Activated naive CD4-positive, alpha-beta T cell treated with anti-CD3 and anti-CD28 coated beads, Interleukin-2, amount 50 U/mL, for 72 hours (primary cell): ENCODE results near the gene GABRA4. TPM values are rescaled to one million over a fixed set of nuclear protein-coding genes. Genes with fewer than 3 reads are reported as not detected.
A peak's percentile ranks its signal among the peaks of the same experiment; 100 is the strongest.

Source experiments
- ATAC-seq, 2 donors: fragments of 150-1000 bp; cut with Tn5 transposase; 2 replicates each; pipeline ENCODE4 v1.10.0; 2021; ENCODE audit warnings: mild to moderate bottlenecking in 2 of 2, moderate library complexity in 2 of 2
- DNase-seq, 2 donors: peaks; one replicate each; pipeline ENCODE4 v3.0.0; 2021 to 2022; ENCODE audit warnings: low spot score in 2 of 2
- H3K27ac Mint-ChIP-seq, 2 donors: one replicate each; pipeline ENCODE4 v1.8.0; 2022; ENCODE audit warnings: mild to moderate bottlenecking in 2 of 2, mixed read lengths in 2 of 2
- H3K36me3 Mint-ChIP-seq, 2 donors: one replicate each; pipeline ENCODE4 v1.8.0; 2022; ENCODE audit warnings: mixed read lengths in 2 of 2
- H3K9me3 Mint-ChIP-seq, 2 donors: one replicate each; pipeline ENCODE4 v1.8.0; 2022; ENCODE audit warnings: mixed read lengths in 2 of 2
- total RNA-seq, 2 donors: library from RNA; stranded (reverse); gene quantifications; one replicate each; pipeline ENCODE4 v1.2.3, GENCODE V29; 2022

The GABRA4 gene
- total RNA-seq, 2 donors from 2014 or later, result not detected

- DNase-seq (no peak), ATAC-seq (no peak)
- H3K9me3 Mint-ChIP-seq, result no peaks in the 10 kb centered on the region
These were observed 42.6 kb downstream of the GABRA4 start for GRCh38 chr4:46950826-46951225.

GRCh38 chr4:46949822-46950221 is 43.6 kb downstream of the GABRA4 start:
- Mint-ChIP-seq H3K9me3 (no peaks in the 10 kb centered on the region), H3K27ac (no peak overlapping the region), H3K36me3 (no peaks in the 10 kb centered on the region)
- DNase-seq (no peak), ATAC-seq (no peak)

More at GRCh38 chr4:46950826-46951225, 42.6 kb downstream of the GABRA4 start:
- H3K27ac Mint-ChIP-seq, result no peak overlapping the region
- no peaks in the 10 kb centered on the region for H3K36me3 Mint-ChIP-seq

GRCh38 chr4:46947541-46947940 is 45.8 kb downstream of the GABRA4 start:
- H3K9me3 Mint-ChIP-seq, result no peaks in the 10 kb centered on the region
- ATAC-seq, result no peak

GRCh38 chr4:46946919-46947536 is 46.4 kb downstream of the GABRA4 start:
- DNase-seq (no peak), ATAC-seq (no peak)
- no peaks in the 10 kb centered on the region for H3K9me3 Mint-ChIP-seq
- no peak overlapping the region for H3K27ac Mint-ChIP-seq
- no peaks in the 10 kb centered on the region for H3K36me3 Mint-ChIP-seq

More at GRCh38 chr4:46947541-46947940, 45.8 kb downstream of the GABRA4 start:
- no peak overlapping the region for H3K27ac Mint-ChIP-seq
- H3K36me3 Mint-ChIP-seq, result no peaks in the 10 kb centered on the region
- DNase-seq, result no peak

- Mint-ChIP-seq H3K9me3 (no peaks in the 10 kb centered on the region), H3K36me3 (no peaks in the 10 kb centered on the region), H3K27ac (no peak overlapping the region)
- no peak for DNase-seq
- ATAC-seq, result no peak
These were observed 48.3 kb downstream of the GABRA4 start for GRCh38 chr4:46945062-46945461.

- Mint-ChIP-seq H3K27ac (no peak overlapping the region), H3K9me3 (no peaks in the 10 kb centered on the region), H3K36me3 (no peaks in the 10 kb centered on the region)
- DNase-seq (no peak), ATAC-seq (no peak)
These were observed 49.0 kb downstream of the GABRA4 start for GRCh38 chr4:46944345-46944744.

- no peaks in the 10 kb centered on the region for H3K9me3 Mint-ChIP-seq
- H3K36me3 Mint-ChIP-seq, result no peaks in the 10 kb centered on the region
- DNase-seq (no peak), ATAC-seq (no peak)
- H3K27ac Mint-ChIP-seq, result no peak overlapping the region
These were observed 55.9 kb downstream of the GABRA4 start for GRCh38 chr4:46937493-46937892.

- ATAC-seq (no peak), DNase-seq (no peak)
- H3K9me3 Mint-ChIP-seq, result no peaks in the 10 kb centered on the region
- H3K36me3 Mint-ChIP-seq, result no peaks in the 10 kb centered on the region
- no peak overlapping the region for H3K27ac Mint-ChIP-seq
These were observed 58.7 kb downstream of the GABRA4 start for GRCh38 chr4:46934726-46935125.

GRCh38 chr4:46933686-46934085 is 59.7 kb downstream of the GABRA4 start:
- ATAC-seq (no peak), DNase-seq (no peak)
- Mint-ChIP-seq H3K36me3 (no peaks in the 10 kb centered on the region), H3K9me3 (no peaks in the 10 kb centered on the region), H3K27ac (no peak overlapping the region)

GRCh38 chr4:46931981-46932380 is 61.4 kb downstream of the GABRA4 start:
- Mint-ChIP-seq H3K9me3 (no peaks in the 10 kb centered on the region), H3K36me3 (no peaks in the 10 kb centered on the region), H3K27ac (no peak overlapping the region)
- ATAC-seq (peak in 1 of 2 donors; percentile 56), DNase-seq (peak in 1 of 2 donors; percentile 15)

GRCh38 chr4:46930891-46931290 is 62.5 kb downstream of the GABRA4 start:
- no peak for ATAC-seq
- H3K9me3 Mint-ChIP-seq, result no peaks in the 10 kb centered on the region

GRCh38 chr4:46927201-46927600 is 66.2 kb downstream of the GABRA4 start:
- no peak for DNase-seq
- Mint-ChIP-seq H3K27ac (no peak overlapping the region), H3K36me3 (no peaks in the 10 kb centered on the region), H3K9me3 (no peaks in the 10 kb centered on the region)
- no peak for ATAC-seq

More at GRCh38 chr4:46930891-46931290, 62.5 kb downstream of the GABRA4 start:
- Mint-ChIP-seq H3K36me3 (no peaks in the 10 kb centered on the region), H3K27ac (no peak overlapping the region)
- no peak for DNase-seq

- H3K36me3 Mint-ChIP-seq, result no peaks in the 10 kb centered on the region
These were observed 68.4 kb downstream of the GABRA4 start for GRCh38 chr4:46924789-46925529.

GRCh38 chr4:46922205-46922604 is 71.2 kb downstream of the GABRA4 start:
- DNase-seq (no peak), ATAC-seq (no peak)
- Mint-ChIP-seq H3K9me3 (no peaks in the 10 kb centered on the region), H3K27ac (no peak overlapping the region), H3K36me3 (no peaks in the 10 kb centered on the region)

More at GRCh38 chr4:46924789-46925529, 68.4 kb downstream of the GABRA4 start:
- Mint-ChIP-seq H3K27ac (no peak overlapping the region), H3K9me3 (no peaks in the 10 kb centered on the region)
- no peak for DNase-seq
- ATAC-seq, result no peak

- Mint-ChIP-seq H3K36me3 (no peaks in the 10 kb centered on the region), H3K9me3 (peaks cover 3 to 5% of the 10 kb centered on the region in 2 donors), H3K27ac (no peak within 1 kb of the TSS)
- ATAC-seq (no peak), DNase-seq (no peak)
These were observed 84.3 kb downstream of the GABRA4 start, which contains the start of gene COX7B2 for GRCh38 chr4:46909078-46909477. COX7B2 (minus strand) TSS chr4:46909245; CDS start chr4:46735192, 174,053 bp downstream.

- DNase-seq (no peak), ATAC-seq (no peak)
- Mint-ChIP-seq H3K36me3 (no peaks in the 10 kb centered on the region), H3K27ac (no peak overlapping the region), H3K9me3 (peaks cover 3 to 5% of the 10 kb centered on the region in 2 donors)
These were observed 85.2 kb downstream of the GABRA4 start for GRCh38 chr4:46908148-46908547.

- no peak for ATAC-seq
- H3K36me3 Mint-ChIP-seq, result no peaks in the 10 kb centered on the region
- H3K9me3 Mint-ChIP-seq, result no peaks in the 10 kb centered on the region
- H3K27ac Mint-ChIP-seq, result no peak overlapping the region
- DNase-seq, result no peak
These were observed 93.3 kb downstream of the GABRA4 start for GRCh38 chr4:46900082-46900481.

- DNase-seq (no peak), ATAC-seq (no peak)
- H3K9me3 Mint-ChIP-seq, result no peaks in the 10 kb centered on the region
- no peaks in the 10 kb centered on the region for H3K36me3 Mint-ChIP-seq
- H3K27ac Mint-ChIP-seq, result no peak overlapping the region
These were observed 98.6 kb downstream of the GABRA4 start for GRCh38 chr4:46894826-46895225.
